Fibroblast of lung (primary cell): ENCODE results near the gene CFAP299. TPM values are rescaled to one million over a fixed set of nuclear protein-coding genes. Genes with fewer than 3 reads are reported as not detected.

ENCODE experiments used
- DNase-seq, 2 donors: peaks; one replicate each; pipeline versions ENCODE4 v3.0.0 to v3.0.0-alpha.2; 2010; ENCODE audit warnings: low read depth in 2 of 2
- H2AFZ ChIP-seq: 2 replicates; pipeline ENCODE4 v1.5.1; 2012; ENCODE audit warnings: low read length, control low read depth, inconsistent platforms
- H3K27ac ChIP-seq: 2 replicates; pipeline ENCODE4 v1.5.1; 2011; ENCODE audit warnings: low read length, control low read depth; ENCODE audit not compliant: insufficient read depth
- H3K27me3 ChIP-seq: 2 replicates; pipeline ENCODE4 v1.5.1; 2011; ENCODE audit warnings: mild to moderate bottlenecking, low read length; ENCODE audit not compliant: control insufficient read depth, insufficient read depth
- H3K36me3 ChIP-seq: 2 replicates; pipeline ENCODE4 v1.5.1; 2011; ENCODE audit warnings: low read length; ENCODE audit not compliant: control insufficient read depth, insufficient read depth
- H3K4me1 ChIP-seq: 2 replicates; pipeline ENCODE4 v1.5.1; 2011; ENCODE audit warnings: low read length; ENCODE audit not compliant: control insufficient read depth, insufficient read depth; ENCODE audit errors: extremely low read depth
- H3K4me2 ChIP-seq: 2 replicates; pipeline ENCODE4 v1.5.1; 2011; ENCODE audit warnings: low read length, control low read depth; ENCODE audit not compliant: insufficient read depth; ENCODE audit errors: extremely low read depth
- H3K4me3 ChIP-seq, 4 experiments: fragments of 200-600 bp in 1 of 4; sonication (generic) in 1 of 4; replicated peaks in 1 of 4; 2 replicates each; pipeline ENCODE4 v1.5.1; 2011 to 2016; ENCODE audit warnings: low read length in 4 of 4, low read depth in 3 of 4, mild to moderate bottlenecking in 3 of 4, control low read depth in 2 of 4, inconsistent platforms in 1 of 4, mixed read lengths in 1 of 4; ENCODE audit not compliant: insufficient read depth in 1 of 4; ENCODE audit errors: control extremely low read depth in 1 of 4
- H3K79me2 ChIP-seq: 2 replicates; pipeline ENCODE4 v1.5.1; 2012; ENCODE audit warnings: mild to moderate bottlenecking, low read length, inconsistent platforms; ENCODE audit not compliant: control insufficient read depth, insufficient read depth
- H3K9ac ChIP-seq: 2 replicates; pipeline ENCODE4 v1.5.1; 2011; ENCODE audit warnings: mild to moderate bottlenecking, low read length, control low read depth; ENCODE audit not compliant: insufficient read depth
- H3K9me3 ChIP-seq: 2 replicates; pipeline ENCODE4 v1.5.1; 2012; ENCODE audit warnings: low read depth, low read length; ENCODE audit not compliant: control insufficient read depth, insufficient read depth
- H4K20me1 ChIP-seq: 2 replicates; pipeline ENCODE4 v1.5.1; 2011; ENCODE audit warnings: low read length; ENCODE audit not compliant: control insufficient read depth, insufficient read depth; ENCODE audit errors: extremely low read depth
- CTCF ChIP-seq, 2 donors: IDR thresholded peaks in 1 of 2; conservative IDR thresholded peaks in 1 of 2; 1 replicate in 1 of 2; 2 replicates in 1 of 2; pipeline ENCODE4 v1.5.1; 2011 to 2012; ENCODE audit warnings: low read length in 2 of 2, control low read depth in 1 of 2, inconsistent platforms in 1 of 2, low read depth in 1 of 2, mild to moderate bottlenecking in 1 of 2
- EZH2 ChIP-seq: IDR thresholded peaks from 2 replicates; pipeline ENCODE4 v1.5.1; 2012; ENCODE audit warnings: low read length, control low read depth, mild to moderate bottlenecking; ENCODE audit errors: missing control alignments
- polyA plus RNA-seq, 2 donors: library from polyadenylated mRNA; depleted of rRNA in 1 of 2; stranded (reverse) in 1 of 2; unstranded in 1 of 2; fragments of >200 nt; gene quantifications; 2 replicates each; pipeline ENCODE4 v1.2.1, GENCODE V29; 2011 to 2012; ENCODE audit warnings: missing spikeins in 1 of 2
- total RNA-seq: library from RNA; depleted of rRNA; stranded (reverse); fragments of >200 nt; gene quantifications from 2 replicates; pipeline ENCODE4 v1.2.1, GENCODE V29; 2014

The CFAP299 gene
- total and polyA plus RNA-seq, 2 donors (not counting 1 experiment from before 2014, with no cell fraction given): 0.79 to 16.2 TPM

- no peaks in the 10 kb centered on the region for H3K36me3 ChIP-seq
- no peaks in the 10 kb centered on the region for H3K9me3 ChIP-seq
- no peaks in the 10 kb centered on the region for H3K27me3 ChIP-seq
- no peaks in the 10 kb centered on the region for H4K20me1 ChIP-seq
- H3K4me2 ChIP-seq: no peak overlapping the region
- no peaks in the 10 kb centered on the region for H3K4me1 ChIP-seq
- H3K79me2 ChIP-seq: no peaks in the 10 kb centered on the region
- no peak overlapping the region for H3K4me3 ChIP-seq
- H2AFZ ChIP-seq: no peak overlapping the region
- H3K9ac ChIP-seq: no peak overlapping the region
- TF ChIP-seq CTCF (conservative IDR thresholded peaks at IDR 0.05 in 1 of 2, IDR thresholded peaks at IDR 0.05 in 1 of 2; ENCODE audit: low read depth in 1 of 2, low read length in 2 of 2) (no peak), EZH2 (no peak)
- peak in 1 of 2 donors; percentile 3 for DNase-seq
- no peak overlapping the region for H3K27ac ChIP-seq
Measured at GRCh38 chr4:80931631-80932081, 596.1 kb downstream of the CFAP299 start.

GRCh38 chr4:80948141-80948540 lies 612.6 kb downstream of the CFAP299 start:
- Histone ChIP-seq H3K27ac (no peak overlapping the region), H3K9me3 (no peaks in the 10 kb centered on the region), H3K9ac (no peak overlapping the region), H3K27me3 (no peaks in the 10 kb centered on the region), H3K4me2 (no peak overlapping the region), H3K4me1 (no peaks in the 10 kb centered on the region), H3K4me3 (no peak overlapping the region), H3K79me2 (no peaks in the 10 kb centered on the region), H2AFZ (no peak overlapping the region), H4K20me1 (no peaks in the 10 kb centered on the region), H3K36me3 (no peaks in the 10 kb centered on the region)
- peak in 1 of 2 donors; percentile 13 for DNase-seq
- no peak for TF ChIP-seq CTCF (conservative IDR thresholded peaks at IDR 0.05 in 1 of 2, IDR thresholded peaks at IDR 0.05 in 1 of 2; ENCODE audit: low read depth in 1 of 2, low read length in 2 of 2)
- TF ChIP-seq EZH2: no peak

DNA sequence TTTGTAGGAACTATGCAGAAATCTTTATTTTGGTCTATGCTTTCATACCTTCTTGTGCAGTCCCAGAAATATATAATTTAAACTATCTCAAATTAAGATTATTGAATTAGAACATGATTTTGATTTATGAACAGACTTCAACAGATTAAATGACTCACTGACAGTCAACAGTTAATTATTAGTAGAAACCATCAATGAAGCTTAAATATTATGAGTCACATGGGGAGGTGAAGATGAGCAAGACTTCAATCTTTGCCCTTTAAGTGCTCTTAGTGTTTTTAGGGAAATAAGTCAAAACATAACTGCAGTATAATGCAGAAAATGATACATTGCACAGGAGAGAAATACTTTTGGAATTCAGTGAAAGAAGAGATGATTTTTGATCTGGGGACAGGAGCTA lies 613.5 kb downstream of the CFAP299 start:
- no peak overlapping the region for H3K9ac ChIP-seq
- H3K4me2 ChIP-seq: no peak overlapping the region
- no peaks in the 10 kb centered on the region for H3K36me3 ChIP-seq
- H3K4me3 ChIP-seq: no peak overlapping the region
- H3K79me2 ChIP-seq: no peaks in the 10 kb centered on the region
- no peak for DNase-seq
- no peaks in the 10 kb centered on the region for H3K27me3 ChIP-seq
- H2AFZ ChIP-seq: no peak overlapping the region
- no peaks in the 10 kb centered on the region for H3K9me3 ChIP-seq
- no peak overlapping the region for H3K27ac ChIP-seq
- no peaks in the 10 kb centered on the region for H3K4me1 ChIP-seq
- TF ChIP-seq EZH2 (no peak), CTCF (conservative IDR thresholded peaks at IDR 0.05 in 1 of 2, IDR thresholded peaks at IDR 0.05 in 1 of 2; ENCODE audit: low read depth in 1 of 2, low read length in 2 of 2) (no peak)
- no peaks in the 10 kb centered on the region for H4K20me1 ChIP-seq
